ENCODE results near the gene GNAS-AS1.

The GNAS-AS1 gene

GRCh38 chr20:58839474-58839874 is 11.2 kb downstream of the GNAS-AS1 start:
- TF ChIP-seq CTCF (conservative IDR thresholded peaks at IDR 0.05) = peak; percentile 79
- H3K27ac ChIP-seq = no peak overlapping the region

GRCh38 chr20:58838174-58838573 is 12.5 kb downstream of the GNAS-AS1 start:
- H3K27ac ChIP-seq = no peak overlapping the region
- TF ChIP-seq CTCF (conservative IDR thresholded peaks at IDR 0.05) = no peak

- TF ChIP-seq CTCF (conservative IDR thresholded peaks at IDR 0.05) = no peak
- H3K27ac ChIP-seq = no peak overlapping the region
Observed at GRCh38 chr20:58837717-58838116, 13.0 kb downstream of the GNAS-AS1 start.

- TF ChIP-seq CTCF (conservative IDR thresholded peaks at IDR 0.05) = no peak
- no peak overlapping the region for H3K27ac ChIP-seq
Observed at GRCh38 chr20:58836616-58837204, 14.0 kb downstream of the GNAS-AS1 start.

- no peak for TF ChIP-seq CTCF (conservative IDR thresholded peaks at IDR 0.05)
- H3K27ac ChIP-seq = no peak overlapping the region
Observed at GRCh38 chr20:58835231-58835630, 15.5 kb downstream of the GNAS-AS1 start.

- TF ChIP-seq CTCF (conservative IDR thresholded peaks at IDR 0.05) = no peak
- no peak overlapping the region for H3K27ac ChIP-seq
Observed at GRCh38 chr20:58833921-58834320, 16.8 kb downstream of the GNAS-AS1 start.

GRCh38 chr20:58832457-58832856 is 18.2 kb downstream of the GNAS-AS1 start:
- H3K27ac ChIP-seq = no peak overlapping the region
- TF ChIP-seq CTCF (conservative IDR thresholded peaks at IDR 0.05) = no peak
